ENCODE data around the gene TBC1D22A.

TBC1D22A gene

DNA sequence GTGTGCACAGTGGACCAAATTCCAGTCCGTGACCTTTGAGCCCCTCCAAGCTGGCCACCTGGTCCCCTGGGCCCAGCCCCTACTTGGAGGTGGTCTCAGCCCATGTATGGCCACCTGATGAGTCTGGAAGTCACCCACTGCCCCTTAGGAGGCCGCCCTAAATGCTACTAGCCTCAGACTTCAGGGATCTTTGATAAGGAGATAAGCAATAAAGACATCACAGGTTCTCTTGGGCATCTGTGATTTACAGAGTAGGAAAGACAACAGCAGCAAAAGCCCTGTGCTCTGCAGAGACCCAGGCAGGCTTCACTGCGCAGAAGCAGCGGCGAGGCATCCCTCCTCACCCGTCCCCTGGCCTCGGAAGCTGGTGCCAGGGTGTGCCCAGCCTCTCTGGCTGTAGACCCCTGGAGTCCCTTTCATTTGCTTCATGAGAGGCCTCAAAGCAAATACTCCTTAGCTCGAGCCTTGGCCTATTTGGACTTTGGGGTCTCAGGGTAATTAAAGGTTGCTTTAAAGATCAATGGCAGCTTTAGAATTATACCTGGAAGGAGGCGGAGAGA is 360.1 kb downstream of the TBC1D22A start:
- no peak for DNase-seq (ENCODE audit: low read depth, low spot score)

DNA sequence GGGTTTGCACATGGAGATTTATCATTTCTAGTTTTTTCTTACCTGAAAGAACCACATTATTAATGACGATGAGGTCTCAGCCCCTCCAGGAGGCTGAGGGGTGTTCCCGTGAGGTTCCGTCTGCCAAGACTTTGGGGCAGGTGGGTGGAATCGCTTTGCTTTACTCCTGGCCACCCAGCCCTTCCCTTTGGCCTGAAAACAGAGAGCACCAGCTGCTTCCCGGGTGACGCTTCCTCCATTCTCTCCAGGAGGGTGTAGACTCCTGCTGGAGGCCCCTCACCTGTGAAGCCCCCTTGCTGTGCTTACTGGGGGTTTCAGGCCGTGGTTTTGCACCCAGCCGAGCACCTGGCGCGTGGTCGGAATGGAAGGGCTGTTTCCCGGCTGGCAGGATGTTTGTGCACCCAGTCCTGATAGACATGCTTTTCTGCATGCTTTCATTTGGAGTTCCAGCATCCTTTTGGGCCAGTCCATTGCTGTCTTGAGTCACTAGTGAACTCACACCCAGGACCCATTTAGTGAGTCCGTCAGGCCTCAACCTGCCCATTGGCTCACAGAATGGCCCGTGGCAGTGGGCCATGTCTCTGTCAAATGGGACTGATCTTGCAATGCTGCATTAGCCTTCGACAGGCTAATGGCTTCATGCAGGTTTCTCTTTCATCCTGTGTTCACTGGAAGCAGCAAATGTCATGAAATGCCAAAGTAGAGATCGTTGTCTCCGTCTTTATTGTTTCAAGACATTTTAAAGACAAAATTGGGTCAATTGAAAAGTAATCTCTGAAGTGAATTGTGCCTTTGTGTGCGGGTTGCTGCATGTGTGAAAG is 360.8 kb downstream of the TBC1D22A start:
- DNase-seq (ENCODE audit: low read depth, low spot score), result no peak

GRCh38 chr22:47123827-47124442 is 361.5 kb downstream of the TBC1D22A start:
- no peak for DNase-seq (ENCODE audit: low read depth, low spot score)

DNA sequence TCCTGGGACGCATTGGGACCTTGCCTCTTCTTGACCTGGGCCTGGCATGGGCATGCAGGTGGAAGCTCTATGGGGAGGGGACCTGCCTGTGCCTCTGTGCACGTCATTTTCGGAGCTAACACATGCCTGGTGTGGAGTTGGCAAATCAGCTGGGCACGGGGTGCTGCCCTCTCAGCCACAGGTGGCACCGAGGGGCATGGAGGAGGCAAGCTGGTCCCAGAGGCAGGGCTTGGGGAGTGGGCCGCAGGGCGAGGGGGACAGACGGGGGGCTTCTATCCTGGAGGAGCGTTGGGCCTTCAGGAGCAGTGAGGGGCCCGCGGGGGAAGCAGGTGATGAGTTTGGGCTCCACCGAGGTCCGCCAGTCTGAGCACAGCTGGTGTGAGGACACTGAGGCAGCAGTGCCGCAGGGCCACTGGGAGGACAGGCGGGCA is 362.0 kb downstream of the TBC1D22A start:
- no peak for DNase-seq (ENCODE audit: low read depth, low spot score)

DNA sequence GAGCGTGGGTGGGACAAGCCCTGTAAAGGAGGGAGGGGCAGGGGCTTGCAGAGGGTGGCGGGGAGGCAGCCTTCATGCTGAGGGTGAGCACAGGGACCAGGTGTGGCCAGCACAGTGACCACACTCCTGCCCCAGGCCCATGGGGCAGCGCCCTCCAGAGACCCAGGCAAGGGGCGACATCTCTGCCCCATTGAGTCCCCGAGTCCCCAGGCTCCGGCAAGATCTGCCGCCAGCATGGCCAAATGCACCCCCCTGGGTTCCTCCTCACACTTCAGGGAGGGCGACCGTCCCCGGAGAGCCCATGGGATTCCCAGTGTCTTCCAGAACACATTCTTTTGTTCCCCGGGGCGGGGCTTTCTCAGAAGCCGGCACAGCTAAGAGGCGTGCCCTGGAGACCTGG is 362.5 kb downstream of the TBC1D22A start:
- no peak for DNase-seq (ENCODE audit: low read depth, low spot score)

DNA sequence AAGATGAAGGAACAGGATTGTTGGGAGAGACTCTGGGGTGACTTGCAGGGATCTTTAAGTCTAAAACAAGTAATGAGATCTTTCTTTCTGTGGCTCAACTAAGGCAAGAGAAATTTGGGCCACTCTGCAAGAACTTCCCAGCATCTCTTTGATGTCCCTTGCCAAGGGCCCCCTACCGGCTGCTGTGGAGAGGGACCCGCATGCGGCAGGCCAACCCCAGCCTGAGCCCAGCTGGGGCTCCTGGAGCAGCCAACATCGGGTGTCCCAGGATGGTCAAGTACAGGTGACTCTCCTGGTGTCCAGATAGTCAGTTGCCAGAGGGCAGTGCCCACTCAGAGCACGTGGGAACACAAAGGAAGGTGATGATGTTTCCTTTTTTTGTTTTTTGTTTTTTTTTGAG is 363.2 kb downstream of the TBC1D22A start:
- no peak for DNase-seq (ENCODE audit: low read depth, low spot score)

- no peak for DNase-seq (ENCODE audit: low read depth, low spot score)
These were observed 363.9 kb downstream of the TBC1D22A start for GRCh38 chr22:47126344-47126811.

DNA sequence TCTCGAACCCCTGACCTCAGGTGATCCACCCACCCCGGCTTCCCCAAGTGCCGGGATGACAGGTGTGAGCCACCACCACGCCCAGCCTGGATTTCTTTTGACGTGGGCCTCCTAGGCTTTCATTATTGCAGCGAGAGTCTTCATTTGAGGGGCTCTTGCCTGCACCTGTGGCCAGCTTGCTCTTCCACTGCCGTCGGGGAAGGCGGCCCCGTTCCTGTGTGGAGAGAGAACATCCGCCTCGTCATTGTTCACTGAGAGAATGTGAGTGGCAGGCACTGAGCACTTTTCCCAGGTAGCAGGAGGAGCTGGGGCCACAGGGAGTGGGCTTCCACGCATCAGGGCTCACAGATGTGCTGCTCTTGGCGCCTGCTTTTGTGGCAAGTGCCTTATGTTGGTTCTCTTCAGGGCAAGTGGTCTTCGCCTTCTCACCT is 365.0 kb downstream of the TBC1D22A start:
- no peak for DNase-seq (ENCODE audit: low read depth, low spot score)

DNA sequence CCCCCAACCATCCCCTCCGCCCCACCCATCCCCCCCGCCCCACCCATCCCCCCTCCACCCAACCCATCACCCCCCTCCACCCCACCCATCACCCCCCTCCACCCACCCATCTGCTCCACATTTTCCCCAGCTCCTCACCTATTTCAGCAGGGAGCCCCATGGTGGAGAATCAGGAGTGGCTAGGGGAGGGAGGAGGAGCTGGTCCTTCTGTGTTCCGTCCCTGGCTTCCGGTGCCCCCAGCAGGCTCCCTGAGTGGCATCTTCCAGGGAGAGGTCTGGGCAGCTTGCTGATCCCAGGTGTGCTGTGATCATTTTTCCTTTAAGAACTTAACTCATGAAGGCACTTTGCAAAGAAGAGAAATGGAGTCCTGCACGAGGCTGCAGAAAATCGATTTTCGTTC is 365.8 kb downstream of the TBC1D22A start:
- DNase-seq (ENCODE audit: low read depth, low spot score), result no peak

DNA sequence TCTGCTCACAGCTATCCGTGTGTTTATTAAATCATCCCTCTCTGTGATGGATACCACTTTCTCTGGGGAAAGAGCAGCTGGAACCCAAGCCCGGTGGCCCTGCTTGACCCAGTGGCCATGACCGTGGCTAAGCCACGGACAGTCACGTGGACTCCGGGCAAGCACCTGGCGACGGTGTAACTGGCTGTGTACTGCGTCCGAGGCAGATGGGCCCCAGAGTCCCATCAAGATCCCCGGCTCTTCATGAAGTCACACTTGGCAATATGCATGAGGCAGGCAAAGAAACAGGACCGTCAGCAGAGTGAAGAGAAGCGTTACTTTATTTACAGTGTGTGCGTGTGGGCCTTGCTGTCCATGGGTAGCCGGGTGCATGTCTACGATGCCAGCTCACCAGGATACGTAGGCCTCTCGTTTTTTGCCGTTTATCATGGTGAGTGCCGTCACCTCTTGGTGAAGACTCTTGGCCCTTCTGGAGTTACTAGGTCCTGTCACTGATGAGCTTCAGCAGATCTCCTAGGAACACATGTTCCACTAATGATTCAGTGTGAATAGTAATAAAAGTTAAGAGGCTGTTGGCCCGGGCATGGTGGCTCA is 366.3 kb downstream of the TBC1D22A start:
- DNase-seq (ENCODE audit: low read depth, low spot score), result no peak

DNA sequence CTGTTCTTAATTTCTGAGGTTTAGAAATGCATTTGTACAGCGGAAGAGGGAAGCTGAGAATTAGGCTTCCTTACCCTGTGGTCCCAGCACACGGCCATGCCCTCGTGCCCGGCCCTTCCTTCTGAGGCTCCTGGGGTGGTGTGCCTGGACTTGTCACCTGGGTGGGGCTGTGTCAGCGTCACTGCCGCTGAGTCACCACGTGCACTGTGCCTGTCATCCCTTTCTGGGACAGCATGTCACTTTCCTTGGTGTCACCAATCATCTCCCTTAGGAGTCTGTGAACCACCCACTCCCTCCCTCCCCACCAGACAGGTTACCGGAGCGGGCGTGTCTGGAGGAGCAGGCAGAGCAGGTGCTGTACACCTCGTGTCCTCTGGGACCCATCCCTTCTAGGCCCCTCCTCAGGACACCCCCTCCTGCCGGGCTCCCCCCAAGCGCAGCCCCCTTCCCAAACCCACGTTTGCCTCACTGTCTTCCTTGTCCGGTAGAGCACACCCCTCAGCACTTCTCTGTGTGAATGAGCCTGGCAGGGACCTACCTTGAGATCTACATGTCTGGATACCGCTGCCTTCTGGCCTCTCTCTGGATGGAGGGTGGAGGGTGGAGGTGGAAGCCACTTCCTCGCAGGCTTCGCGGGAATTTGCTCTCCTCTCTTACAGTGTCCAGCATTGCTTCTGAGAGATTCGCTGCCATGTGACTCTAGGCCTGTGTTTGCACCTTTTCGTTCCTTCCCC is 367.6 kb downstream of the TBC1D22A start:
- DNase-seq (ENCODE audit: low read depth, low spot score), result no peak

DNA sequence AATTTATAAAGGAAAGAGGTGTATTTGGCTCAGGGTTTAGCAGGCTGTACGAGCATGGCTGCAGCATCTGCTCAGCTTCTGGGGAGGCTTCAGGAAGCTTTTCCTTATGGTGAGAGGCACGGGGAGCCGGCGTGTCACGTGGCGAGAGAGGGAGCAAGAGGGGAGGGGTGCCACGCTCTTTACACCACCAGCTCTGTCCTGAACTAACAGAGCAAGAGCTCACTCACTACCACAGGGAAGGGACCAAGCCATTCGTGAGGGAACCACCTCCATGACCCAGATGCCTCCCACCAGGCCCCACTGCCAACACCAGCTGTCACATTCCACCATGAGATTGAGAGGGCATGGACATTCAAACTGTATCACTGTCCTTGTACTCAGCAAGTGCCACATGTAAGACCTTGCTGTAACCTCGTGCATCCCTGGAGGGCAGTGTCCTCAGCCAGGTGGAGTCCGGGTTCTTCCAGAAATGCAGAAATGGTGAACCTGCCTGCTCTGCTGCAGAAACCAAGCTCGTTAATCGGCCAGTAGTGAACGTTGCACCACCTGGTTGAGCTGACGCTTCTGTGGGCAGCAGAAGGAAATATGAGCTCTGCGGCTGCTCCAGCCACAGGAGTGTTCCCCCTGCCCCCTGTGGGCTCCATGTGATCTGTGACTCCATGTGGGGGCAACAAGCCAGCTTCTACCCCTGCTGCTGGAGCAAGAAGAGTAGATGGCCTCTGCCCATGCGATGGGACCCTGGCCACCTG is 368.6 kb downstream of the TBC1D22A start:
- DNase-seq (ENCODE audit: low read depth, low spot score), result no peak

DNA sequence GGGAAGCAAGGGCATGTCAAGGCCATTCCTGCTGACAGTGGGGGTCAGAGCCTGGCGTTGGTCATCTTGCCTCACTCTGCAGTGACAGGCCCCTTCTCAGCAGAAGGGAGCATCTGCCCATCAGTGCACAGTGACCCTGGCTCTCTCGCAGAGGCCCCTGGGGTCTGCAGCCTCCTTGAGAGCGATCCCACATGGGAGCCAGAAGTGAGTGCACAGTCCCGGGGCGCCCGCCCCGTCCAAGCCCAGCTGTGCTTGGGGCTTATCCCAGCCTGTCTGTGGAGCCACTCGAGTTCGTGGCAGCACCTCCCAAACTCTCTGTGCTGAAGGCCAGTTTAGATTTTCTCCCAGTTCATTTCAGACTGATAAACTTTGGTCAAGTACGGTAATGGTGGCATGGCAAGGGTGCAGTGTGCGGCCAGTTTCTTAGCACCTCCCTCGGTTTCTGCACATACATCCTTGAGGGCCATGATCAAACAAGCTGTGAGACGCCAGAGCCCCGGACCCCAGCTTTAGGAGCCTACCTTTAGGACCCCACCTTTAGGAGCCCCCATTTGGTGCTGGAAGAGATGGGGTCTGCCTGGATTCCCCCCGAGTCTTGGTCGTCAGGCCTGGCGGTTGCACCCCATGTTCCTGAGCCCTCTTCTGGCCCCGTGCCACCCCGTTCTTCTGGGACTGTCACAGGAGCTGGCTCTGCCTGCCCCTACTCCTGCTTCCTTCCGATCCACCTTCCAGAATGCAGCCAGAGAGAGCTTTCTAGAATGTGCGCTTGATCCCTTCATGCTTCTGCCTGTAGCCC is 369.4 kb downstream of the TBC1D22A start:
- DNase-seq (ENCODE audit: low read depth, low spot score), result no peak

DNA sequence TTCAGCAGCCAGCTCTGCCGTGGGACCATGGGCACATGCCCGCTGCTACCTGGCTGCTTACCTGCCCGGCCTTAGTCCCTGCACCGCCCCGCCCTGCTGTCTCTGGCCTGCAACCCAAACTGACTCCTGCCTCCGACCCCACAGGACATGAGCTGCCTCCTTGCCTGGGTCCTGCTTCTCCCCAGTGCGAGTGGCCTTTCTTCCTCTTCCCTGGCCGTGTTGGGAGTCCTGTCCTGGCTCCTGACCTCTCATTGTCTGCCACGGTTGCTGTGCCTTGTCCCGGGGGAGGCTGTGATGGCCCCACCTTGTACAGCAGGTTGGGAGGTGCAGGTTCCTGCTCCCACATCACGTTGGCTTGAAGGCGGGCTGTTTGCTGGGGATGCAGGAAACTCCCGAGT is 370.0 kb downstream of the TBC1D22A start:
- no peak for DNase-seq (ENCODE audit: low read depth, low spot score)

GRCh38 chr22:47133061-47133969 is 370.9 kb downstream of the TBC1D22A start:
- DNase-seq (ENCODE audit: low read depth, low spot score), result no peak

DNA sequence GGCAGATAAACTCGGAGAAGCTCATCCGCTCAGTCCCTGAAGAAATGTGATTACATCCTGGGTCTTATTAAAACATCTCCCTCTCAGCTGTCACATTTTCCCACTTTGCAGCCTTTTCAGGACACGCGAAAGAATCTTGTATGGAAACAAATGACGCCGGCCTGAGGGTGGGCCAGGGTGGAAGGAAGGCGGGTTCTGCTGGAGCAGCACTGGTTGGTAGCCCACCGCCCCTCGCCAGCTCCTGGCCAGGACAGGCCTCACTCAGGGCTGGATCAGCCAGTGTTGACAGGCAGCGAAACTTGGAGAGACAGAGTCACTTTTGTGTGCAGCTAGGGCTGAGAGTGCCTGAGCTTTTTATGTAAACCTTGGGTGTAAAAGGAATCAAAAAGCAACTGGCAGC is 371.8 kb downstream of the TBC1D22A start:
- no peak for DNase-seq (ENCODE audit: low read depth, low spot score)

GRCh38 chr22:47135338-47135737 is 372.9 kb downstream of the TBC1D22A start:
- DNase-seq (ENCODE audit: low read depth, low spot score), result no peak

DNA sequence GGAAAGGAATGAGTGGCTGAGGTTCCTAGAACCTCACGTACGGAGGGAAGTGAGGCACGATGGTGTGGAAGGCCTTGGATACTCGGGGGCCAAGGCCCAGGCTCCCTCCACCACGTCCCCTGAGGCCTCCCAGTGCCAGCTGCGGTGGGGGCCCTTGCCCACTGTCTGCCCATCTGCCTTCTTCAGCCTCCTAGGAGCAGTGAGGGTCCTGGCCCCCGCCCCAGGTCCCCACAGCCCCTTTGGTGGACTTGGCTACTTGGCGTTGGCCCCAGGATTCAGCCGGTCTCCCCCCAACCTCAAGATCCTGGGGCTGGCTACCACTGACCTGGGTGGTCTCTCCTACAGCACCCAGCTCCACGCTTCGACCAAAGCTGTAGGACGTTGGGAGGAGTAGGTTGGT is 373.6 kb downstream of the TBC1D22A start:
- DNase-seq (ENCODE audit: low read depth, low spot score), result no peak

DNA sequence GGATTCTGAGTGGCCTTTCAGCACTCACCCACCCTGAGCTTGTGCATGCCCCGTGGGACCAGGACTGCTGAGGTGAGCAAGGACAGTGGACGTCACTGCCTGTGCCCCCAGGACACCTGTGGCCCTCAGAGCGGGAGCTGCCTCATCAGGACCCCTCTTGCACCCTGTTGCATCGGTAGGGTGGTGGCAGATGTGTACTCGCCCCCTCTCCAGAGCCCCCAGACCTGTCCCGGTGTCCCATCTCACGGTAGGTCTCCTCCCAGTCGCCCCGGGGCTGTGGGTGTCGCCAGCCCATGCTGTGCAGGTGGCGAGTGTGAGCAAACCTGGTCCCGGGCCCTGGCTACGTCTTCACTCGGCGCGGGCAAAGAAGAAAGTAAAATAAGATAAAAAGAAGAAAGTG is 374.2 kb downstream of the TBC1D22A start:
- DNase-seq (ENCODE audit: low read depth, low spot score), result no peak
